NCI-H460 (cell line): ENCODE data around the gene LEMD3. TPM values are rescaled to one million over a fixed set of nuclear protein-coding genes. Genes with fewer than 3 reads are reported as not detected.

Source experiments
- DNase-seq: peaks from one replicate; pipeline ENCODE4 v3.0.0-alpha.2; 2016; ENCODE audit warnings: low read depth; ENCODE audit errors: extremely low read depth
- total RNA-seq: library from RNA; depleted of rRNA; stranded (reverse); fragments of >200 nt; shearing (Covaris generic); gene quantifications from 2 replicates; pipeline ENCODE4 v1.2.3, GENCODE V29; 2014

Gene LEMD3
- total RNA-seq, 1 experiment from 2014 or later: 19.7 TPM

DNA sequence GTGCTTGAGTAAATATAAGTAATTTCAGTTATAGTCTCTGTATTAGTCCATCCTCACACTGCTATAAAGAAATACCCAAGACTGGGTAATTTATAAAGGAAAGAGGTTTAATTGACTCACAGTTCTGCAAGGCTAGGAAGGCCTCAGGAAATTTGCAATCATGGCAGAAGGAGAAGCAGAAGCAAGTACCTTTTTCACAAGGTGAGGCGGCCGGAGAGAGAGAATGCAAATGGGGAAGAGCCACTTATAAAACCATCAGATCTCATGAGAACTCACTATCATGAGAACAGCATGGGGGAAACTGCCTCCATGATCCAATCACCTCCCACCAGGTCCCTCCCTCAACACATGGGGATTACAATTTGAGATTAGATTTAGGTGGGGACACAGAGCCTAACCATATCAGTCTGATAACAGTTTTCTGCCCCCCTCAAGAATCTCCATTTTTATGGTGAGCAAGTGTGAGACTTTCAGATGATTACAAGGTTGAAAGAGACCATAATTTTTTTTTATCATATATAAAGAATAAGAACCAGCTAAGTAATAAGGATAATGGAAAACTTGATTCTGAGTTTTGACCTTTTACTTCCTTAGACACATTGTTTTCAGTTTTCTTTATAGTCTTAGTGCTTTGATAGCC, 35.6 kb downstream of the LEMD3 start:
- no peak for DNase-seq

GRCh38 chr12:65205886-65206285, 36.5 kb downstream of the LEMD3 start:
- no peak for DNase-seq

DNA sequence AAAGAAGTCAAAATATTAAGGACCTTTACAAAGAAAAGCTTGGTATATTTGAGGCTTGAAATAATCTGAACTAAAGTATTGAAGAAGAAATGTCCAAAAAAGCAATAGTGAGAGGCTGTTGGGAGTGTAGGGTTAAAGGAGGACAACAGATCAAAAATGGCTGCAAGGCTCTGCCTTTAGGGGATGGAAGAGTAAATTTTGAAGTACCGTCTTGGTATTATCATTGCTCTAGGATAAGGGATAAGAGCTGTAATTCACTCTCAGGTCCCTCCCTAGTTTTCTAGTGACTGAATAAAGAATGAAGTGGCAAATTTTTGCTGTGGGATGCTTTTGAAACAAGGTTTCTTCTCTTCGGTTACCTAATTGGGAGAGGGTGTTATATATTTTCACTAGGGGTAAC, 38.7 kb downstream of the LEMD3 start:
- DNase-seq: no peak

DNA sequence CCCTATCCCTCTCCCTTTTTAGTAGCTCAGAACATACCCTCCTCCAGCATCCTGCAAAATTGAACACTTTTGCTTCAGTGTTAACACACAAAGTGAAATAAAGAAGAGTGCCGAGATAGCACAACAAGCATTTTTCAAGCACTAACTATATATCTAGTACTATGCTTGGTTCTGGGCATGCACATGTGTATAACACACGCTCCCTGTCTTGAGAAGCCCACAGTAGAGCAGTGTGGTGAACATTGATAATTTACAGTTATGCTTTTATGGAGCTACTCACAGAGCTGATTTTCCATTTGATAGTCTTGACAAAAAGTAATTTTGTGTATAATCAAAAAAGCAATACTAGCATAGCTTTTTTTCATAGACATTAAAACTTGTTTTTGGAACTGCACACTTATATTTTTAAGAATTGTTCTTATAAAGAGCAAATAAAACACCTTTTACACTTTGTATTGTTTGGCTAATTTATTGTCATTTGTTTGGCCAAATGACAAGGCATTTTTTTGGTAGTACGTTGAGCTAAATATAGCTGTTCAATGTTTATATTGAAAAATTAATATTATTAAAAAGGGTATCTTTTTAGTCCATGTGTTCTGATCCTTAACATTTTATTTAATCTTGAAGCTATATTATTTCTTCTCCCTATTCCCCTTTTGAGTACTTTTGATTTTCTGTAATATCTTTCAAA, 39.7 kb downstream of the LEMD3 start:
- no peak for DNase-seq

GRCh38 chr12:65209655-65210043, 40.3 kb downstream of the LEMD3 start:
- DNase-seq: no peak

- DNase-seq: no peak
Measured at GRCh38 chr12:65217086-65217485, 47.7 kb downstream of the LEMD3 start.

DNA sequence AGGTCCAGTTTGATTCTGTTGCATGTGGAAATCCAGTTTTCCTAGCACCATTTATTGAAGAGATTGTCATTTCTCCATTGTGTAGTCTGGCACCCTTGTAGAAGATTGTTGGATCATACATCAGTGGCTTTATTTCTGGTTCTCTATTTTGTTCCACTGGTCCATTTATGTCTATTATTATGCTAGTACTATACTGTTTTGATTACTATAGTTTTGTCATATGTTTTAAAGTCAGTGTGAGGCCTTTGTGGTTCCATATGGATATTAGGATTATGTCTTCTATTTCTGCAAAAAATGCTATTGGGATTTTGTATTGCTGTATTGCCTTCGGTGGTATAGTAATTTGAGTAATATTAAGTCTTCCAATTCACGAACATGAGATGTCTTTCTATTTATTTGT, 51.4 kb downstream of the LEMD3 start:
- no peak for DNase-seq

DNA sequence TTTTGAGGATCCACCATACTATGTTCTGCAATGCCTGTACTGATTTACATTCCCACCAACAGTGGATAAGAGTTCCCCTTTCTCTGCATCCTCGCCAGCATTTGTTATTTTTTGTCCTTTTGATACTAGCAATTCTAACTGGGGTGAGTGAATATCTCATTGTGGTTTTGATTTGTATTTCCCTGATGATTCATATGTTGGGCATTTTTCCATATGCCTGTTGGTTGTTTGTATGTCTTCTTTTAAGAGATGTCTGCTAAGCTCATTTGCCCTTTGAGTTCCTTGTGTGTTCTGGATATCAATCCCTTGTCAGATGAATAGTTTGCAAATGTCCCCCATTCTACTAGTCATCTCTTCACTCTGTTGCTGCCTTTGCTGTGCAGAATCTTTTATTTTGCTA, 60.1 kb downstream of the LEMD3 start:
- DNase-seq: peak; percentile 33

- DNase-seq: peak; percentile 16
Measured at GRCh38 chr12:65232476-65233077, 63.2 kb downstream of the LEMD3 start.

GRCh38 chr12:65237153-65237552, 67.8 kb downstream of the LEMD3 start:
- DNase-seq: no peak

DNA sequence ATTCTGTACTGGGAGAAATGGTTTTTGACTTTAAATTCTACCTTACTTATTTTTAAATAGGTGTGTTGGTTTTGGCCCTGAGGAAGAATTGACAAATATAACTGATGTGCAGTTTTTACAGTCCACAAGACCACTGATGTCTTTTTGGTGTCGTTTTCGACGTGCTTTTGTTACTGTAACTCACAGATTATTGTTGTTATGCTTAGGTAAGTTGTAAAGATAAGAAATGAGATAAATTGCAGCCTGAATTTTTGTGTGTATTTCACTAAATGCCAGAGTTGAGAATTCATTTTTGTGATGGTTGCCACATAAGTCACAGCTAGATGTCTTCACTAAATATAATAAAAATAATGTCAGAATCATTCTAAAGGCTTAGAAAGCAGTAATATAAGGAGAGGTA, 69.2 kb downstream of the LEMD3 start:
- DNase-seq: no peak

DNA sequence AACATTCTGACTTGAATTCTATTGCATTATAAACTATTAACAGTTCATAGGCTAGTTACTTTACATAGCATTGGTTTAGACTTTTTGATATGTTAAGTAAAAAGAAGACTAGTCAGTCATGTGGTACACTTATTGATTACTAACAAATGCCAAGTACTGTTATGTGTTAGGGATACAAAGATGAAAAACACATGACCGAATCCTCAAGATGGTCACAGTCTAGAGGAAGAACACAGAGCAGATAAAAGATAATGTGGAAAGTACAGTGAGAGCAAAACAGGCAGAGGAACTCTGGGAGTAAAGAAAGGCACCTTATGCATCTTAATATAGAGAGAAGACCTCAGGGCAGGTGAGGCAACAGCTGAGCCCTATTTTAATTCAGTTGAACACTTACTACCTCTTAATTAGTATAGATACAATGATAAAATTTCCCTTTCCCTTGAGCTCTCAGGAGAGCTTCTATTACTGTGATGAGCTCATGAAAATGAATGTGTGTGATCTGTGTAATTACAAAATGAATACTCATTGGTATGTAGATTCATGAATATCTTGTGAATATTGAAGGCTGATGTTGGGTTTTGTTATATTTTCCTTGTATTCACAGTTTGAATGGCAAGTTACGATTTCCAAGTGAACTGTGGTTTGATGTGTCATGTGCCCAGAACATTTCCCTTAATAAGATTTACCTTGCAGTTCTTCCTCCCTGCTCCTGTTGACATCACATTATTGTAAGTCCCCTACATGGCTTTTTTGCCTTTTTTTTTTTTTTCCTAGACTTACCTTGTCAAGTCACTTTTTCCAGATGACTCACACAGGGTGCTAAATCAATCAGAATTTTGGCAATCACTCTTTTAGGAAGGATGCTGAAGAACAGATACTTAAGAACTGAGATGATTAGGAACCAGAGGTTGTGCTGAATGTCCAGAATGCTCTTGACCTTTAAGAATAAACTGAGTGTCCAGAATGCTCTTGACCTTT, 79.6 kb downstream of the LEMD3 start:
- no peak for DNase-seq

GRCh38 chr12:65252515-65252914, 83.1 kb downstream of the LEMD3 start:
- DNase-seq: no peak

- no peak for DNase-seq
Measured at GRCh38 chr12:65257986-65258385, 88.6 kb downstream of the LEMD3 start.

DNA sequence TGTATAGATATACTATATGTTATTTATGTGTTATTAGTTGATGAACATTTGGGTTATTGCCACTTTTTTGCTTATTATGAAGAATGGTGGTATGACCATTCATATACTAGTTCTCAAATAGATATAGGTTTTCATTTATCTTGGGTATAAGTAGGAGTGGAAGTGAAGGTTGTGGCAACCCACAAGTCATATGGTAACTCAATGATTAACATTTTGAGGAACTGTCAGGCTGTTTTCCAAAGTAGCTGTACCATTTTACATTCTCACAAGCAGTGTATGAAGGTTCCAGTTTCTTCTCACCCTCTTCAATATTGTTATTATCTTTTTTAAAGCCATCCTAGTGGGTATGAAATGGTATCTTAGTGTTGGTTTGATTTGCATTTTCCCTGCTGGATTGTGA, 90.1 kb downstream of the LEMD3 start:
- DNase-seq: no peak

DNA sequence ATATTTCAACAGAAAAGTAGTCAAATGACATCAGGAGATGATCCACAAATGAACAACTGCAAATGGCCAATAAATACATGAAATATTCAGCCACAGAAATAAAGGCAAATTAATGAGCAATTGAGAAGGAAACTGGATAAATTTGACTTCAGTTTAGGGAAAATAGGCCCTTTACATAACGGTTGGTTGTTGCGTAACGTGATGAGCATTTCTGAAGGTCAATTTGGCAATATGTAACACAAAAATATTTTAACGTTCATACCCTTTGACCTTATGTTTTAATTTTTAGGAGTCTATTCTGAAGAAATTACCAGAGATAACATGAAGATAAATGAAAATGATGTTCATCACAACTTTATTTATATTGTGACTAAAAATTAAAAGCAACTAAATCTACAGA, 94.4 kb downstream of the LEMD3 start:
- DNase-seq: no peak

DNA sequence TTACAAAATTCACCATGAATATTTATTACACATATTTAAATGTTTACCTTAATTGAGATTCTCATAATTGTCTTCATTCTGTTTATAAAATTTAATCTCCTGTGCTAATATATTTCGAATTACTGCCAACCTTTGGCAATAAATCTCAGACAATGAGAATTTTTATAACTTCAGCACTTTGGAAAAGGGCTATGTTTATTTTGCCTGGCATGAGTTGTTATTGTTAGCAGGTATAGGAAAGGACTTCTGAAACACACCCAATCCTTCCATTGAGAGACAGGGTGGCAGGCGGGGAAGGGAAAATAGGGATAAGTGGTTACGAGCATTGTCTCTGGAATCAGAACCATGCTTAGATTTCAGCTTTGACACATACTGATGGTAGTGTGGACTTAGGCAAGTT, 97.0 kb downstream of the LEMD3 start:
- DNase-seq: no peak

- DNase-seq: no peak
Measured at GRCh38 chr12:65269603-65270002, 100.2 kb downstream of the LEMD3 start.

- DNase-seq: no peak
Measured at GRCh38 chr12:65274602-65275272, 105.4 kb downstream of the LEMD3 start.

DNA sequence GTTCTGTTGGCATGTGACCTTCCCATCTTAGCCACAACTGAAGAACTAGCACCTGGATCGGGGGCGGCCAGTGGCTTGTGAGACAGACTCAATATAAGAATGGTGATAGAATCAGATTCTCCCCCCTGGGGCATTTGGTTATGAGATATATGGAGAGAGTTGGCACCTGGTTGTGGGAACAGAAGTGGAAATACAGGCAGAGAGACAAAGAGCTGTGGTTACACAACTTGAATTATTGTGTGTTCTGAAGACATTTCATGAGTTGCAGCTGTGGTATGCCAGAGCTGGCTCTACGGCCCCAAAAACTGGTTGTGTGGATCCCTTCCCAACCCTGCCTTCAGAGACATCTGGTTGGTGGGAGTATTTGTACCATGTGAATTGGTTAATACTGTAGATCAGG, 106.2 kb downstream of the LEMD3 start:
- no peak for DNase-seq
